LNCAP (cell line): ENCODE data around the gene ABCC4.

ENCODE experiments used
- TF ChIP-seq, protein P1 (sequence below): fragments of 450-650 bp; IDR thresholded peaks from 2 replicates; pipeline ENCODE4 v1.5.1; 2017; ENCODE audit warnings: mild to moderate bottlenecking

The ABCC4 gene

GRCh38 chr13:95298169-95298965, 2.9 kb downstream of the ABCC4 start:
- TF ChIP-seq, protein P1, sequence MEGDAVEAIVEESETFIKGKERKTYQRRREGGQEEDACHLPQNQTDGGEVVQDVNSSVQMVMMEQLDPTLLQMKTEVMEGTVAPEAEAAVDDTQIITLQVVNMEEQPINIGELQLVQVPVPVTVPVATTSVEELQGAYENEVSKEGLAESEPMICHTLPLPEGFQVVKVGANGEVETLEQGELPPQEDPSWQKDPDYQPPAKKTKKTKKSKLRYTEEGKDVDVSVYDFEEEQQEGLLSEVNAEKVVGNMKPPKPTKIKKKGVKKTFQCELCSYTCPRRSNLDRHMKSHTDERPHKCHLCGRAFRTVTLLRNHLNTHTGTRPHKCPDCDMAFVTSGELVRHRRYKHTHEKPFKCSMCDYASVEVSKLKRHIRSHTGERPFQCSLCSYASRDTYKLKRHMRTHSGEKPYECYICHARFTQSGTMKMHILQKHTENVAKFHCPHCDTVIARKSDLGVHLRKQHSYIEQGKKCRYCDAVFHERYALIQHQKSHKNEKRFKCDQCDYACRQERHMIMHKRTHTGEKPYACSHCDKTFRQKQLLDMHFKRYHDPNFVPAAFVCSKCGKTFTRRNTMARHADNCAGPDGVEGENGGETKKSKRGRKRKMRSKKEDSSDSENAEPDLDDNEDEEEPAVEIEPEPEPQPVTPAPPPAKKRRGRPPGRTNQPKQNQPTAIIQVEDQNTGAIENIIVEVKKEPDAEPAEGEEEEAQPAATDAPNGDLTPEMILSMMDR, result no peak

DNA sequence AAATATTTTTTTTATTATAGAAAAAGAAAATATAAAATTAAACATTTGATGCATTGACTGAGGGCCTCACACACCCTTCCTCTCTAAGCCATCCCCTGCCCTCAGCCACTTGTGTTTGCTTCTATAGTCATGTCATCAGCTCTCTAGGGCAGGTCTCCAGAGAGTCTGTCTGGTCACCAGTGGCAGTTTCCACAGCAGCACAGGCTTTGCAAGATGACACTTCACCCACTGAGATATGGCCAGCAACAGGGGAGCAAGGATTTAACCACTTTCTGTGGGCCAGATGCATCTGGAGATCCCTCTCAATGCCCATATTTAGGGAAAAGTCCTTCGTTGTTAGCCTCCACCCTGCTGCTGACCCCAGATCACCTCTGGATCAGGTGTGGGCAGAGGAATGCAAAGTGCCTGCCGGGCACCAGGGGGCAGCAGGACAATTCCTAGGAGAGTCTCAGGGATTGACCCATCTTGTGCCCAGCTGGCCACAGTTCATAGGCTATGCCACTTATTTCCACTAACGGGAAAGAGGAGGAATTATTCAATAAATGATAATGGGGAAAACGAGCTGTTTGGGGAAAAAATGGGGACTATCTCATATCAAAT, 4.8 kb downstream of the ABCC4 start:
- TF ChIP-seq, protein P1, result peak; percentile 71

- TF ChIP-seq, protein P1, result no peak
Observed at GRCh38 chr13:95295026-95295425, 6.2 kb downstream of the ABCC4 start.

GRCh38 chr13:95292622-95293021, 8.6 kb downstream of the ABCC4 start:
- TF ChIP-seq, protein P1, result no peak

GRCh38 chr13:95289020-95289444, 12.2 kb downstream of the ABCC4 start:
- TF ChIP-seq, protein P1, result no peak

DNA sequence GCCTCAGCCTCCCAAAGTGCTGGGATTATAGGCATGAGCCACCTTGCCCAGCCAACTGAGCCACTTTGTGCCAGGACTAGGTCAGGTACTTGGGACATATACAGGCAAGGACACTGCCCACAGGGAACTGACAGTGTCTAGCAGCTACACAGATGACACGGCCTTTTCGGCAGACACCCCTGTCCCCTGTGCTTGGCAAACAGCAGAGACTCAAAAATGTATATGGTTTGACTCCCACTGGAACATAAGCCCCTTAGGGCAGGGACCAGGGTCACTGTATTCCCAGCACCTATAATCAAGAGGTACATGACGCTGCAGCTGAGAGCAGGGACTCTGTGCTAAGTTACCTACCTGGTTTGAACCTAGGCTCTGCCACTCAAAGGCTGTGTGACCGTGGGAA, 16.8 kb downstream of the ABCC4 start:
- TF ChIP-seq, protein P1, result no peak

DNA sequence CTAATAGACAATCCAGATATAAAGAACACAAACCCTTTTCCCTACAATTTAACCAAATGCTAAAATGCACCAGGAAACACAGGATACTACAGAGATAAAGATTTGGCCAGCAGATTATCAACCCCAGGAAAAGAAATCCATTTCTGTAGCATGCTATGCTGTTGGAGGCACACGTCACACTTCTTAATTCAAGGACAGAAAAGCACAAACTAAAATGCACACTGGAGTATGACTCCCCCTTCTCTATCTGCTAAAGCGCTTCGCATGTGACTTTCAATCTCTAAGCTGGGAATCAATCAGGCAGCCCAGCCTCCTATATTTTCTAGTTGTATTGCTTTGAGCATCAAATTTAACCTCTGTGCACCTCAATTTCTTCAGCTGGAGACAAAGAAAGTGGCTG, 22.2 kb downstream of the ABCC4 start:
- TF ChIP-seq, protein P1, result no peak
